ENCODE results near the gene TRAPPC12.

- no peak for TF ChIP-seq CTCF (conservative IDR thresholded peaks at IDR 0.05; ENCODE audit: low read depth, low read length)
- no peak for TF ChIP-seq EZH2 (IDR thresholded peaks at IDR 0.05; ENCODE audit: low read length, unreplicated experiment)
Measured at GRCh38 chr2:3527886-3528785, 148.6 kb downstream of the TRAPPC12 start.

Measured in PC-3 (cell line).